HTR-8/SVneo (cell line): ENCODE measurements around the gene DEAF1.

Experiments
- DNase-seq: peaks from one replicate; pipeline ENCODE4 v3.0.0; 2011; ENCODE audit warnings: low spot score, mixed read lengths; ENCODE audit not compliant: insufficient read length
- FAIRE-seq: peaks from 2 replicates; lab custom pipeline; 2011; peaks lifted over from hg19 to GRCh38; lab: Jason Lieb, UNC

Gene DEAF1

GRCh38 chr11:603154-603553 is 91.9 kb downstream of the DEAF1 start:
- no peak for DNase-seq
- no peak for FAIRE-seq

GRCh38 chr11:601573-602245 is 93.3 kb downstream of the DEAF1 start:
- no peak for FAIRE-seq
- no peak for DNase-seq

GRCh38 chr11:598005-598680 is 96.9 kb downstream of the DEAF1 start:
- DNase-seq (no peak), FAIRE-seq (no peak)

GRCh38 chr11:597166-597725 is 97.8 kb downstream of the DEAF1 start:
- FAIRE-seq (no peak), DNase-seq (no peak)

GRCh38 chr11:596374-596773 is 98.6 kb downstream of the DEAF1 start:
- FAIRE-seq, result no peak
- DNase-seq, result no peak

GRCh38 chr11:595400-595799 is 99.6 kb downstream of the DEAF1 start:
- no peak for FAIRE-seq
- no peak for DNase-seq
